Fibroblast of villous mesenchyme (primary cell): ENCODE results near the gene SMARCAD1. TPM values are rescaled to one million over a fixed set of nuclear protein-coding genes. Genes with fewer than 3 reads are reported as not detected.

Experiments used
- DNase-seq: peaks from one replicate; pipeline ENCODE4 v3.0.0-alpha.2; 2010; ENCODE audit warnings: low read depth
- H3K4me3 ChIP-seq: 2 replicates; pipeline ENCODE4 v1.5.1; 2011; ENCODE audit warnings: low read depth, mild to moderate bottlenecking, low read length
- CTCF ChIP-seq: IDR thresholded peaks from 2 replicates; pipeline ENCODE4 v1.5.1; 2012; ENCODE audit warnings: low read depth, mild to moderate bottlenecking, low read length; ENCODE audit not compliant: insufficient read depth
- total RNA-seq: library from RNA; depleted of rRNA; stranded (reverse); fragments of >200 nt; gene quantifications from 2 replicates; pipeline ENCODE4 v1.2.3, GENCODE V29; 2012

The SMARCAD1 gene
- total RNA-seq, 1 donor, result 56.1 TPM

- TF ChIP-seq CTCF, result no peak
- no peak overlapping the region for H3K4me3 ChIP-seq
- DNase-seq, result no peak
Observed at GRCh38 chr4:94169803-94170372, 37.8 kb upstream of the SMARCAD1 start.

- peak; percentile 2 for DNase-seq
- H3K4me3 ChIP-seq, result no peak overlapping the region
- peak; percentile 52 for TF ChIP-seq CTCF
Observed at GRCh38 chr4:94171616-94172015, 36.0 kb upstream of the SMARCAD1 start.

- no peak for DNase-seq
- H3K4me3 ChIP-seq, result no peak overlapping the region
- no peak for TF ChIP-seq CTCF
Observed at GRCh38 chr4:94175553-94176261, 32.0 kb upstream of the SMARCAD1 start.

- no peak for DNase-seq
- no peak overlapping the region for H3K4me3 ChIP-seq
- no peak for TF ChIP-seq CTCF
Observed at GRCh38 chr4:94177822-94178221, 29.8 kb upstream of the SMARCAD1 start.

GRCh38 chr4:94181815-94182214, 25.9 kb upstream of the SMARCAD1 start:
- H3K4me3 ChIP-seq, result no peak overlapping the region
- DNase-seq, result no peak
- no peak for TF ChIP-seq CTCF

- DNase-seq, result no peak
- no peak for TF ChIP-seq CTCF
- H3K4me3 ChIP-seq, result no peak overlapping the region
Observed at GRCh38 chr4:94202769-94203168, 4.9 kb upstream of the SMARCAD1 start.

GRCh38 chr4:94208266-94208665, 601 bp downstream of the SMARCAD1 start:
- TF ChIP-seq CTCF, result no peak
- DNase-seq, result peak; percentile 9

More at GRCh38 chr4:94208266-94208665, 601 bp downstream of the SMARCAD1 start:
- peak overlapping the region; percentile 96 for H3K4me3 ChIP-seq
